Purkinje cell (primary cell): ENCODE measurements around the gene AVP. TPM values are rescaled to one million over a fixed set of nuclear protein-coding genes. Genes with fewer than 3 reads are reported as not detected.

Experiments
- polyA plus RNA-seq: library from polyadenylated mRNA; unstranded; fragments of >200 nt; fragmentation: Nextera tagmentation; gene quantifications from 2 replicates; pipeline ENCODE4 v1.2.1, GENCODE V29; 2014

Gene AVP, protein sequence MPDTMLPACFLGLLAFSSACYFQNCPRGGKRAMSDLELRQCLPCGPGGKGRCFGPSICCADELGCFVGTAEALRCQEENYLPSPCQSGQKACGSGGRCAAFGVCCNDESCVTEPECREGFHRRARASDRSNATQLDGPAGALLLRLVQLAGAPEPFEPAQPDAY
- polyA plus RNA-seq: not detected in 2 replicates

DNA sequence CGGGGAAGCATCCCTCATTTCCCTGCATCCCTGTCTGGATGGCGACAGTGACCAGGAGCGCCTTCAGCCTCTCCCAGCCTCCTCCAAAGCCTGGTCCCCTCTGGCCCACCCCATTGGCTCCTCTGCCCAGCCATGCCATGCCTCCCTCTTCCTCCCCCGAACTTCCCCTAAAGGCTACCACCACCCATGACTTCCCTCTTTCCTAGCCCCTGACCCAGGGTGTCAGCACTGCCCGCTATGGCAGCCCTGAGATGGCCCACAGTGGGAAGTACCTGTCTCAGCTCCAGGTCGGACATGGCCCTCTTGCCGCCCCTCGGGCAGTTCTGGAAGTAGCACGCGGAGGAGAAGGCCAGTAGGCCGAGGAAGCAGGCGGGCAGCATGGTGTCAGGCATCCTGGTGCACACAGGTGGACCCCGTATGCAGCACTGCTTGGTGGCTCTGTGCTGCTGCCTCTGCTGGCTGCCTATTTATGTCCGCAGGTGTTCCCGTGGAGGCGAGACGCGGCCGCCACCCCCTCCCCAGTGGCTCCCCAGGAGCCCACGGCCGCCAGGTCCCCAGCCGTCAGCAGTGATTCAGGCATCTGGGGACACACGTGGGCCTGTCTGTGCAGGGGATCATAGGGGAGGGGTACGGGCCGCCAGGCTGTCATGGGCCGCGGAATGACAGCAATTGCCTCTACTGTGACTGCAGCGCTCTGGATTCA lies at the start of gene AVP:
TSS of gene AVP (minus strand) at position 442 of the 703 bp plus-strand sequence. CDS start at position 392, 50 bp downstream.

DNA sequence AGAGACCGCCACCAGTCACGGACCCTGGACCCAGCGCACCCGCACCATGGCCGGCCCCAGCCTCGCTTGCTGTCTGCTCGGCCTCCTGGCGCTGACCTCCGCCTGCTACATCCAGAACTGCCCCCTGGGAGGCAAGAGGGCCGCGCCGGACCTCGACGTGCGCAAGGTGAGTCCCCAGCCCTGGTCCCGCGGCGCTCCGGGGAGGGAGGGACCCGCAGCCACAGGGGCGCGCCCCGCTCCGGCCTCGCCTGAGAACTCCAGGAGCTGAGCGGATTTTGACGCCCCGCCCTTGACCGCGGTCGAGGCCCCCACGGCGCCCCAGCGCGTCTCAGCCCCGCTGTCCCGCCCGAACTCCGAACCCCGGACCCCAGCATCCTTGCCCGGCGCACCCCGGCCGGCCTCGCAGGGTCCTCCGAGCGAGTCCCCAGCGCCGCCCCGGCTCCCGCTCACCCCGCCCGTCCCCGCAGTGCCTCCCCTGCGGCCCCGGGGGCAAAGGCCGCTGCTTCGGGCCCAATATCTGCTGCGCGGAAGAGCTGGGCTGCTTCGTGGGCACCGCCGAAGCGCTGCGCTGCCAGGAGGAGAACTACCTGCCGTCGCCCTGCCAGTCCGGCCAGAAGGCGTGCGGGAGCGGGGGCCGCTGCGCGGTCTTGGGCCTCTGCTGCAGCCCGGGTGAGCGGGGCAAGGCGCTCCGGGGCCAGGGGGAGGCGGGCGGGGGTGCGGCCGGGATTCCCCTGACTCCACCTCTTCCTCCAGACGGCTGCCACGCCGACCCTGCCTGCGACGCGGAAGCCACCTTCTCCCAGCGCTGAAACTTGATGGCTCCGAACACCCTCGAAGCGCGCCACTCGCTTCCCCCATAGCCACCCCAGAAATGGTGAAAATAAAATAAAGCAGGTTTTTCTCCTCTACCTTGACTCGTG lies 12.7 kb downstream of the AVP start, which contains the start of gene OXT:
TSS of gene OXT (plus strand) at position 11 of the 920 bp plus-strand sequence. CDS start at position 47, 36 bp downstream.

DNA sequence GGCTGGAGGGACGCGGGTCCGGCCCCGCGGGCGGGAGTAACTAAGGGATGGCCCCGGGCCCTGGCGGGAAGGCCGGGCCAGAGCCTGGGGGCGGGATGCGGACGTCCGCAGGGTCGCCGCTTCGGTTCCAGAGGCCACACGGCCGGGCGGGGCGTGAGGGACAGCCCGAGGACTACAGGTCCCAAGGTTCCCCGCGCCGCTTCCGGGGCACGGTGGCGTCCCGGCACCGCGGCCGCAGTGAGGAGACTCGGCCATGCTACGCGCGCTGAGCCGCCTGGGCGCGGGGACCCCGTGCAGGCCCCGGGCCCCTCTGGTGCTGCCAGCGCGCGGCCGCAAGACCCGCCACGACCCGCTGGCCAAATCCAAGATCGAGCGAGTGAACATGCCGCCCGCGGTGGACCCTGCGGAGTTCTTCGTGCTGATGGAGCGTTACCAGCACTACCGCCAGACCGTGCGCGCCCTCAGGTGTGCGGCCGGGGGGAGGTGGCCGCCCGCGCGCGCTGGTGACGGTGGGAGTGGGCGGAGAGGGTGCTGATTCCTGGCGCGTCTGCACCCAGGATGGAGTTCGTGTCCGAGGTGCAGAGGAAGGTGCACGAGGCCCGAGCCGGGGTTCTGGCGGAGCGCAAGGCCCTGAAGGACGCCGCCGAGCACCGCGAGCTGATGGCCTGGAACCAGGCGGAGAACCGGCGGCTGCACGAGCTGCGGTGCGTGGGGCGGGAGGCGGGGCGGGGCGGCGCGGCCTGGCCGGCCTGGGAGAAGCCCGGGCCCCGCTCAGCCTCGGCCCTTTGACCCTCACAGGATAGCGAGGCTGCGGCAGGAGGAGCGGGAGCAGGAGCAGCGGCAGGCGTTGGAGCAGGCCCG lies 38.5 kb downstream of the AVP start, which contains the start of gene MRPS26:
TSS of gene MRPS26 (plus strand) at position 237 of the 861 bp plus-strand sequence. CDS start at position 254, 17 bp downstream.

DNA sequence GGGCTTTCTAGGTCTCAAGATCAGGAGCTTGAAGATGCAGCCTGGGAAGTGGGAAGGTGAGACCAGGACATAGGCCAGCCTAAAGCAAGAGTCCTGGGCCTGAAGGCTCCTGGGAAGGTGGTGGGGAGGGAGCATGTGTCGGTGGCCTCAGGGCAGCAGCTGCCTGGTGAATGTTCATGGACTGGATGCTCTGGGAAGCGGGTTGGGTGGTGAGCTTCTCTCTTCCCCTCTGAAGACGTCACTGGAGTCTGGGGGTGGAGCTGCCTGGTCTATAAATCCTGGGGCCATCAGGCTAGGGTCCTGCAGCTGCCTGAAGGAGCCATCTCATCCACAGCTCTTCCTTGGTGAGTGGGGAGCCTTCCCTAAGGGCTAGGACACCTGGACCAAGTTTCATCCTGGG lies 41.2 kb downstream of the AVP start, which contains the start of gene GNRH2:
TSS of gene GNRH2 (plus strand) at position 301 of the 400 bp plus-strand sequence. CDS start 793 bp downstream, outside the sequence.

Other genes starting within 250 kb of the AVP start
- 5.4 and 8.8 TPM in 2 replicates for gene PCED1A, start 244.1 kb downstream of the AVP start, polyA plus RNA-seq
- gene VPS16, start 244.0 kb downstream of the AVP start, polyA plus RNA-seq: 18.5 and 27.7 TPM in 2 replicates
- 78.7 and 83.9 TPM in 2 replicates for gene PTPRA, start 211.2 kb downstream of the AVP start, polyA plus RNA-seq
- not detected in 2 replicates for gene GNRH2, start 41.1 kb downstream of the AVP start, polyA plus RNA-seq
- 17.0 and 27.5 TPM in 2 replicates for gene MRPS26, start 38.7 kb downstream of the AVP start, polyA plus RNA-seq
- not detected in 2 replicates for gene OXT, start 13.1 kb downstream of the AVP start, polyA plus RNA-seq
- 9.1 and 14.6 TPM in 2 replicates for gene FASTKD5, start 75.1 kb upstream of the AVP start, polyA plus RNA-seq
- 1.1 and 3.0 TPM in 2 replicates for gene UBOX5, start 75.1 kb upstream of the AVP start, polyA plus RNA-seq
- gene LZTS3, start 88.8 kb upstream of the AVP start, polyA plus RNA-seq: 1.3 and 5.0 TPM in 2 replicates
- 36.2 and 44.5 TPM in 2 replicates for gene DDRGK1, start 120.0 kb upstream of the AVP start, polyA plus RNA-seq
- 8.6 and 20.5 TPM in 2 replicates for gene ITPA, start 124.8 kb upstream of the AVP start, polyA plus RNA-seq
- 0.34 and 1.2 TPM in 2 replicates for gene SLC4A11, start 154.5 kb upstream of the AVP start, polyA plus RNA-seq